ENCODE results near the gene TM4SF18. TPM values are rescaled to one million over a fixed set of nuclear protein-coding genes. Genes with fewer than 3 reads are reported as not detected.

The TM4SF18 gene
- polyA plus RNA-seq, 1 of the 3 experiments (the other 2 are of a cell fraction), result 0.30 TPM

DNA sequence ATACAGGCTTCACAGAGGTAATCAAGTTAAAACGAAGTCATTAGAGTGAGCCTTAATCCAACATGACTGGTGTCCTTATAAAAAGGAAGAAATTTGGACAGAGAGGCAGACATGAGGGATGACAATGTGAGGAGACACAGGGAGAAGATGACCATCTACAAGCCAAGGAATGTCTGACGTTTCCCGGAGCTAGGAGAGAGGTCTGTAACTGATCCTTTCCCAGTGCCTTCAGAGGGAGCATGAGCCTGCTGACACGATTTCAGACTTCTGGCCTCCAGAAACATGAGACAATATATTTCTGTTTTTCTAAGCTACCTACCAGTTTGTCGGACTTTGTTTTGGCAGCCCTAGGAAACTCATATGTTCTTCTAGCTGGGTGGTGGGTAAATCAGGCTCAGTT lies 28.9 kb upstream of the TM4SF18 start:
- H3K27ac ChIP-seq (ENCODE audit: low read depth in 2 of 2, low read length in 1 of 2), result no peak overlapping the region
- no peak overlapping the region for H3K4me2 ChIP-seq
- no peaks in the 10 kb centered on the region for H3K9me2 ChIP-seq
- no peaks in the 10 kb centered on the region for H3K9me3 ChIP-seq
- H3F3A ChIP-seq (replicated peaks; ENCODE audit: insufficient read depth), result peaks cover 11% of the 10 kb centered on the region
- WGBS (ENCODE audit: low lambda C conversion rate), result 80% methylated on average over 5 of the region's 5 CpGs
- H3K27me3 ChIP-seq (ENCODE audit: insufficient read depth), result no peaks in the 10 kb centered on the region
- H3K9ac ChIP-seq, result no peak overlapping the region
- no peak for DNase-seq
- no peak overlapping the region for H2AFZ ChIP-seq (ENCODE audit: low read depth)
- H3K36me3 ChIP-seq (replicated peaks in 1 of 2; ENCODE audit: control insufficient read depth in 1 of 2, insufficient read depth in 2 of 2, low read length in 1 of 2), result no peaks in the 10 kb centered on the region
- H3K79me2 ChIP-seq (ENCODE audit: insufficient read depth), result no peaks in the 10 kb centered on the region
- CTCF ChIA-PET, result interaction anchor here (2.0 to 2.1 kb wide), 2 partner anchors 10 to 119 kb away, joined by 5 to 9 read pairs; no protein-coding TSS in a partner anchor
- 0 out of 4 replicates have a peak, but pooled peaks cover 0 to 6% of the 10 kb centered on the region in 2 experiments for H3K4me1 ChIP-seq (ENCODE audit: control insufficient read depth in 1 of 2, insufficient read depth in 2 of 2, low read depth in 1 of 2, low read length in 1 of 2)
- no peak overlapping the region for H3K4me3 ChIP-seq (ENCODE audit: low read depth in 2 of 2, low read length in 1 of 2)
- POLR2A ChIA-PET, result no interaction called here
- TF ChIP-seq TEAD4 (IDR thresholded peaks at IDR 0.05; ENCODE audit: borderline replicate concordance, insufficient read depth) (no peak), ELF1 (IDR thresholded peaks at IDR 0.05) (no peak), CHD2 (IDR thresholded peaks at IDR 0.05; ENCODE audit: low read length, partially characterized antibody) (no peak), CTCF (IDR thresholded peaks at IDR 0.05) (no peak), RAD21 (IDR thresholded peaks at IDR 0.05; ENCODE audit: low read length) (no peak), EP300 (IDR thresholded peaks at IDR 0.05; ENCODE audit: borderline replicate concordance in 1 of 2, low read depth in 1 of 2, low read length in 1 of 2) (no peak), TAF1 (IDR thresholded peaks at IDR 0.05; ENCODE audit: borderline replicate concordance, low read depth, low read length) (no peak), SMC3 (IDR thresholded peaks at IDR 0.05; ENCODE audit: low read depth, low read length) (no peak), JUND (IDR thresholded peaks at IDR 0.05) (no peak), RCOR1 (IDR thresholded peaks at IDR 0.05; ENCODE audit: low read length) (no peak), MXI1 (IDR thresholded peaks at IDR 0.05; ENCODE audit: low read depth, low read length) (no peak)
- H4K20me1 ChIP-seq (ENCODE audit: insufficient read depth), result no peaks in the 10 kb centered on the region

DNA sequence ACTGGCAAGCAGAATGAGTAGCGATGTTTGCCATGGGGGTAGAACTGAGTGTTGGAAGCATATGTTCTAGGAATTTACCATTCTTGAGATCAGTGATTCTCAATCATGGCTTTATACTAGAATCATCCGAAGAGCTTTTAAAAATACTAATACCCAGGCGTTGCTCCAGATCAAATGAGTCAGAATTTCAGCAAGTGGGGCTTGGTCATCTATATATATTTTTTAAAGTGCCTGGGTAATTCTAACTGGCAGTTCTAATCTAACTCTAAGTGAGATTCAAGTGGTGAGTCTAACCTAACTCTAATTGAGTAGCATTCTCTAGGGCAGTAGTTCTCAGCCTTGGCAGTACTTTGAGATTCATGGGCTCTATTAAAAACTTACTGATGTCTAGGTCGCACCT lies 23.2 kb upstream of the TM4SF18 start:
- H3K9ac ChIP-seq, result no peak overlapping the region
- H3K9me3 ChIP-seq, result no peaks in the 10 kb centered on the region
- no peak overlapping the region for H3K27ac ChIP-seq (ENCODE audit: low read depth in 2 of 2, low read length in 1 of 2)
- no peak overlapping the region for H3K4me3 ChIP-seq (ENCODE audit: low read depth in 2 of 2, low read length in 1 of 2)
- no peaks in the 10 kb centered on the region for H3K36me3 ChIP-seq (replicated peaks in 1 of 2; ENCODE audit: control insufficient read depth in 1 of 2, insufficient read depth in 2 of 2, low read length in 1 of 2)
- no peaks in the 10 kb centered on the region for H3K9me2 ChIP-seq
- no peaks in the 10 kb centered on the region for H3F3A ChIP-seq (replicated peaks; ENCODE audit: insufficient read depth)
- no peak overlapping the region for H2AFZ ChIP-seq (ENCODE audit: low read depth)
- H4K20me1 ChIP-seq (ENCODE audit: insufficient read depth), result no peaks in the 10 kb centered on the region
- no peaks in the 10 kb centered on the region for H3K27me3 ChIP-seq (ENCODE audit: insufficient read depth)
- H3K4me1 ChIP-seq (ENCODE audit: control insufficient read depth in 1 of 2, insufficient read depth in 2 of 2, low read depth in 1 of 2, low read length in 1 of 2), result no peaks in the 10 kb centered on the region
- ChIA-PET CTCF (no interaction called here), POLR2A (no interaction called here)
- TF ChIP-seq RAD21 (IDR thresholded peaks at IDR 0.05; ENCODE audit: low read length) (no peak), YY1 (IDR thresholded peaks at IDR 0.05; ENCODE audit: low read depth) (no peak)
- no peak overlapping the region for H3K4me2 ChIP-seq
- 75% methylated on average over 4 of the region's 4 CpGs for WGBS (ENCODE audit: low lambda C conversion rate)
- no peaks in the 10 kb centered on the region for H3K79me2 ChIP-seq (ENCODE audit: insufficient read depth)
- no peak for DNase-seq
